CD4-positive, alpha-beta T cell treated with Interleukin-17A for 1 hour (primary cell): ENCODE measurements around the gene POLD2.

Experiments
- DNase-seq: peaks from one replicate; pipeline ENCODE4 v3.0.0-alpha.2; 2020

Gene POLD2

DNA sequence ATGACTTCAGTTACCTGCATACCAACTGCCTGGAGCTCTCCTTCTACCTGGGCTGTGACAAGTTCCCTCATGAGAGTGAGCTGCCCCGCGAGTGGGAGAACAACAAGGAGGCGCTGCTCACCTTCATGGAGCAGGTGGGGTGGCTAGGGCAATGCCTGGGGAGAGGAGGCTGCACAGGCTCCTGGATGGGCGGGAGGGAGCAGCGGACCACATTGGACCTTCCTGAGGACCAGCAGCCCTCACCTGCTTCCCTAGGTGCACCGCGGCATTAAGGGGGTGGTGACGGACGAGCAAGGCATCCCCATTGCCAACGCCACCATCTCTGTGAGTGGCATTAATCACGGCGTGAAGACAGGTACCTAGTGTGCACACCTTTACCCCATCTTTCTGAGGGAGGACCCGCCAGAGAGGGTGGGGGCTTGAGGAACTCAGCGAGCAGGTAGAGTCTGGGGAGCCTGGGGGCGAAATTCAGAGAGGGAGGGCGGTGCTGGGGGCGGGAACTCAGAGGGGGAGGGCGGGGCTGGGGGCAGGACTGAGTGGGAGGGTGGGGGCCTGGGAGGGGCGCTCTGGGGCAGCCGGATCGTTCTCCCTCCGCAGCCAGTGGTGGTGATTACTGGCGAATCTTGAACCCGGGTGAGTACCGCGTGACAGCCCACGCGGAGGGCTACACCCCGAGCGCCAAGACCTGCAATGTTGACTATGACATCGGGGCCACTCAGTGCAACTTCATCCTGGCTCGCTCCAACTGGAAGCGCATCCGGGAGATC is 10.2 kb downstream of the POLD2 start:
- no peak for DNase-seq

- DNase-seq, result no peak
These were observed 10.9 kb downstream of the POLD2 start for GRCh38 chr7:44112231-44112996.

DNA sequence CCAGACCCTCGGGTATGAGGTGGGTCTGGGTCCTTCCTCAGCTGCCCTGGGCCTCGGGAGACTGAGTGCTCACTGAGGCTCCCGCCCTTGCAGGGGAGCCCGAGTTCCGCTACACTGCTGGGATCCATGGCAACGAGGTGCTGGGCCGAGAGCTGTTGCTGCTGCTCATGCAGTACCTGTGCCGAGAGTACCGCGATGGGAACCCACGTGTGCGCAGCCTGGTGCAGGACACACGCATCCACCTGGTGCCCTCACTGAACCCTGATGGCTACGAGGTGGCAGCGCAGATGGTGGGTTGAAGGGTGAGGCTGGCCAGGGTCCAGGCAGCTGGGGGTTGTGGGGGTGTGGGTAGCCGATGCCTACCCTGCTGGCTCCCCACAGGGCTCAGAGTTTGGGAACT is 11.6 kb downstream of the POLD2 start:
- DNase-seq, result no peak

- no peak for DNase-seq
These were observed 12.4 kb downstream of the POLD2 start for GRCh38 chr7:44110719-44111635.

DNA sequence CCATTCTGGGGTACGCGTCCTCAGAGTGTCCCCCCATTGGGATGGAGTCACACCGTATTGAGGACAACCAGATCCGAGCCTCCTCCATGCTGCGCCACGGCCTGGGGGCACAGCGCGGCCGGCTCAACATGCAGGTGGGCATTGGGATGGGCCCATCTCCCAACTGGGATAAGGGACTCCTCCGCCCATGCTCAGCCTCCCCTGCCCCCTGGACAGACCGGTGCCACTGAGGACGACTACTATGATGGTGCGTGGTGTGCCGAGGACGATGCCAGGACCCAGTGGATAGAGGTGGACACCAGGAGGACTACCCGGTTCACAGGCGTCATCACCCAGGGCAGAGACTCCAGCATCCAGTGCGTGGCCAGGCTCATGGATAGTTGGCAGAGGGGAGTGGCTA is 13.4 kb downstream of the POLD2 start:
- no peak for DNase-seq

- DNase-seq, result no peak
These were observed 14.3 kb downstream of the POLD2 start for GRCh38 chr7:44108768-44109750.

DNA sequence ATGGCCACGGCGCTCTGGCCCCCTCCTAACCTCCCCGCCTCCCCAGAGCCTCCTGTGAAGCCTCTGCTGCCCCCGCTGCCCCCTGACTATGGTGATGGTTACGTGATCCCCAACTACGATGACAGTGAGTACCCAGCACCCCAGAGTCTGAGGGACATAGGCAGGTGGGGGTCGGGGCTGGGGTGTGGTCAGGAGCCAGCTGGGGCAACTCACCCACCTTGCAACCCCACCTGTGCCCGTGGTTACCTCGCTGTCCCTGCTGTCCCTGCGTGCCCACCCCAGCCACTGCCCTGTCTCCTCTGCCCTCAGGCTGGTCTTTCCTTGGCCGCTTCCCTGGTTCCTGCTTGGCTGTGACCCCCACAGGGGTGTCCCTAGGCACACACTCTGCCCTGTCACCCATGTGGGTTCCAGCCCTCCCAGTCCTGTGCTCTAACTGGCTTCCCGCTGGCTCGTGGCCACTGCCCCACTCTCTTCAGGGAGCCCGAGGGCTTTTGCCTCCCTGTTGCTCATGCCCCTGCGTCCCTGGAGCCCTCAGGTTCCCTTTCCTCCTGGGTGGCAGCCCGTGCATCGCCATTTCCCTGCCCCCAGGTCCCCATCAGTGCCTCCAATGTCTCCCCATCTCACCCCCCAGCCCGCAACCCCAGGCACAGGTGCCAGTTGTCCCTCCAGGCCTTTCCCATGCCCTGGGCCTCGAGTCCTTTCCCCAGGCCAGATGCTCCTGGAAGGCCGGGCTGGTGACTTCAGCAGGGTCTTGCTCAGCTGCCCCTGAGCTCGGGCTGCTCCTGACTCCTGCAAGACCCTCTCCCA is 15.2 kb downstream of the POLD2 start:
- DNase-seq, result no peak

- DNase-seq, result no peak
These were observed 16.0 kb downstream of the POLD2 start for GRCh38 chr7:44107116-44107960.

DNA sequence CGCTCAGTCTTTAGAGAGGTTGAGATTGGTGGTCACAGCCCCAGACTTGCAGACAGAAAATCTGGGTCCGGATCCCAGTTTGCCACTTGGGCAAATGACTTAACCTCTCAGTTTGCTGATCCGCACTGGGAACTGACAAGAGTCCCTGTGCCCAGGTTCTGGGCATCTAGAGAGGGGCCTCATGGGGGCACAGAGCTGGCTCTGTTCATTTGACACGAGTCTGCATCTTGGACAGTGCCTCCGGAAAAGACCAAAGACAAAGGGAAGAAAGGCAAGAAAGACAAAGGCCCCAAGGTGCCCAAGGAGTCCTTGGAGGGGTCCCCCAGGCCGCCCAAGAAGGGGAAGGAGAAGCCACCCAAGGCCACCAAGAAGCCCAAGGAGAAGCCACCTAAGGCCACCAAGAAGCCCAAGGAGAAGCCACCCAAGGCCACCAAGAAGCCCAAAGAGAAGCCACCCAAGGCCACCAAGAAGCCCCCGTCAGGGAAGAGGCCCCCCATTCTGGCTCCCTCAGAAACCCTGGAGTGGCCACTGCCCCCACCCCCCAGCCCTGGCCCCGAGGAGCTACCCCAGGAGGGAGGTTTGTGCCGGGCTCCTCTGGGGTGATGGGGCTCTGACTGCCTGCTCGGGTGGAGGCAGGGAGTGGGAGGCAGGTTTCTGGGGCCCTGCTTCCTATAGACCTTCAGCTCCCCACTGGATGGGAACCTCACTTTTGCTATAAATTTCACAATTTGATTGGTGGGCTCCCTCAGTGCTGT is 16.9 kb downstream of the POLD2 start:
- DNase-seq, result no peak

GRCh38 chr7:44105832-44106231 is 17.5 kb downstream of the POLD2 start:
- no peak for DNase-seq

DNA sequence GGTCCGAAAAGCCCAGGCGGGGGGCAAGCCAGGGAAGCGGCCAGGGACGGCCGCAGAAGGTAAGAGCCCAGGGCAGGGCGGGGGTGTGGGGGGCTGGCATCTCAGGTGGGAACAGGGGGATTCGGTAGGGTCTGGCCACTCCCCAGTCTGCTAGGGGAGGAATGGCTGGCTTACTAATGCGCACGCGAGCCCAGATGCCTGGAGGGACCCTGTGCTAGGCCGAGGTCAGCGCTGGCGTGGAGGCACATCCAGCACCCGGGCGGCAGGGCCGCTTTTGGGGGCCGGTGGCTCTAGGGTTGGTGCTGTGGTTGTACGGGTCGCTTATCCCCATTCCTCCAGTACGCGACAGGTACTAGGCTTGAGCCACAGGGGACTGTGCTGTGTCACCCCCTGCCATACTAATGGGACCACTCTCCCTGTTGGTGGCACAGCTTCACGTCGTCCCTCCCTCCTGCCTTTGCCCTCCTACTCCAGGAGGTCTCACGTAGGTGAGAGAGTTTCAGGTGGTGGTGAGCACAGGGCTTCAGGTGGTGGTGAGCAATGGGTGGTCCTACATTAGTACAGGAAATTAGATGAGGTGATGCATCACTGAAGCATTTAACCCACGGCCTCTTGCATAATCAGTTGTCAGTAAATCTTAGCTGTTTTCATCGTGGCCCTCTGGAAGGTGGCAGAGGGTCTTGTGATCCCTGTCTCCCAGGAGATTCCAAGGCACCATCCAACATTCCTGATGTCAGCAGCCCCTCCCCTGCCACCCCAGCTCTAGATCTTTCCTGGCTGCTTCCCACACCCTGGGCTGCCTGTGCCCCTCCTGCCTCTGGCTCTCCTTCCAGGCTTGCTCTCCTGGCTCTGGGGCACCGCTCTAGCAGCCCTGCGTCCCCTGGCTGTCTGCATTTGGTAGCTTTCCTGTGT is 18.2 kb downstream of the POLD2 start:
- no peak for DNase-seq

- DNase-seq, result peak; percentile 25
These were observed 19.2 kb downstream of the POLD2 start, which contains the start of gene AEBP1 for GRCh38 chr7:44103923-44104859. AEBP1 (plus strand) TSS chr7:44104345; CDS start chr7:44104666, 321 bp downstream.

DNA sequence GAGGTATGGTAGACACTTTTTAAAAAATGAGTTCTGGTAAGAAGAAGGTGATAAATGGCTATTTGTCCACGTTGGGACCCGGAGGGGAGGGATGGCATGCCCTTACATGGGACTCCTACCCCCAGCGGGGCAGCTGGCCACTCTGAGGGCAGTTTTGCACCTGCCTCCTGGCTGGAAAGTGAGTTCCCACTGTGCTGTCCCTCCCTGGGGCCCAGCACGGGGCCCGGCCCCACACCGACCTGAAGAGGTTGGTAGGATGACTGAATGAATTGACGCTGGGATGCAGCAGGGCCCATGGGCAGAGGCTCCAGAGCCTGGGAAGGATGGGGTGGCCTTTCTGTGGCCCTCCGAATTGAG is 19.8 kb downstream of the POLD2 start:
- DNase-seq, result no peak

DNA sequence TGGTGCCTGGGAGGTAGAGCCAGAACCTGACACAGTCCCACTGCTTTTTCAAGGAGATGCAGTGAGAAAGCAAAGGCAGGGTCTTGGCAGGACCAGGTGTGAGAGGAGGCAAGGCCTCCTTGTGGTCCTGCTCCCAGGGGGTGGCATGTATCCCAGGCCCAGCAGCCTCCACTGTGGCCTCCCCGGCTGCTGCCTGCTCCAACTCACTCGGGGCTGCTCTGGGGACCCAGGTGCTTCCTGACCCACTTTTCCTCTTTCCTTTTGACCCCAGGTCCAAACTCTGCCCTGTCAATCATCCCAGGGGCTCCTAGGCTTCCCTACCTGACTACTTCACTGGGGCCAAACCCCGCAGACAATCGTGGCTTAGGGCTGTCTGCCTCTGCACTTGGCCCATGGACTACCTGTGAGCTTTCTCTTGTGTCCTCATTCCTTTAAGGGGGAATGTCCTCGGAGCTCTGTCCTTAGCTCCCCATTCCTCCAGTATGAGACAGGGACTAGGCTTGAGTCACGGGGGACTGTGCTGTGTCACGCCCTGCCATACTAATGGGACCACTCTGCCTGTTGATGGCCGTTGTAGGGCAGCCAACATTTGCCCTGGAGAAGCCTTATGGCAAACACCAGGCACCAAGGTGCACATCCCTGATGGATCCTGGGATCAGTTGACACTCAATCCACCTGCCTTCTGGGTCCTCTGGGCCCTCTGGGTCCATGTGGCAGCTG is 20.3 kb downstream of the POLD2 start:
- no peak for DNase-seq

DNA sequence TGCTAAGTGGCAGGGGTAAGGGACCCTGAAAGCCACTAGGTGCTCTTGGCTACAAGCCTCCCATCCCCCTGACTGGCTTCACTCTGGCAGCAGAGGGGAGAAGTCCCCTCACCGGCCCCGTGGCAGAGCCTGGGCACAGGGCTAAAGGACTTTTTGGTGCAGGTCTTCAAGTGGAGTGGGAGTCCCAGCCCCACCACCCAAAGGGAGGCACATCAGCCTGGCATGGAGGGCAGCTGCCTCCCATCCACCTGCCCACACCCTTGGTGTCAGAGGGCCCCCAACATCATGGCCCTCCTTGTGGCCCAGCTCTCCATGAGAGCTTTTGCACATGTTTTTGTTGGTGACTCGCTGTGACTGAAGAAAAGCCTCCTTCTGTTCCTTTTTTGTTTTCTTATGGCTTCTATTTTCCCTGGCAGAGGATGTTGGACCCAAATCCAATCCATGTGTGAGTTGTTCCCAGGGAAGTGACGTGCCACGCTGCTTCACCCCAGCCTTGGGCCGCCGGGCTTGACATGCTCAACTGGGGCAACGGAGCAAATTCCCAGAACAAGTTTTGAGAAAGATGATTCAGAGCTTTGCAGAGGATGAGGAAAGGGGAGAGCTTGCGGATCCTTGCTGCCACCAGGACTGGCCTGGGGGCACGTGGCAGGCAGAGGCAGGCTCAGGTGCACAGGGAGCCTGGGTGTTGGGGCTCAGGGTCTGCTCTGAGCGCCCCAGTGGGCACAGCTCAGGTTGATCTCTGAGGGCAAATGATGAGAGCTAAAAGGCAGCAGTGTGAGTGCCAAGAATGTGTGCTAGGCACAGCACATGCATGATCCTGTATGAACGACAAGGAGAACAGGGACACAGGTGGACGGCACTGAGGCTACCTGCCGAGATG is 21.1 kb downstream of the POLD2 start:
- DNase-seq, result no peak
